K562 (cell line): Measurements from ENCODE around the gene PBXIP1. TPM values are rescaled to one million over a fixed set of nuclear protein-coding genes. Genes with fewer than 3 reads are reported as not detected.

Experiments used
- FIP1L1 ChIP-seq: fragments of 200-400 bp; formaldehyde crosslinking; IDR thresholded peaks from 2 replicates; pipeline ENCODE4 v1.6.1; 2018; ENCODE audit warnings: mild to moderate bottlenecking, low read depth, low read length; ENCODE audit not compliant: poor library complexity, severe bottlenecking
- FOS ChIP-seq: IDR thresholded peaks from 3 replicates; pipeline ENCODE4 v1.6.1; 2011; ENCODE audit not compliant: insufficient read length; ENCODE audit errors: extremely low read depth
- HDAC8 ChIP-seq: fragments of 450-650 bp; IDR thresholded peaks from 2 replicates; pipeline ENCODE4 v1.6.1; 2016; ENCODE audit warnings: mild to moderate bottlenecking, missing genetic modification characterization, moderate library complexity, missing compliant biosample characterization
- KAT8 ChIP-seq: fragments of 450-650 bp; IDR thresholded peaks from 2 replicates; pipeline ENCODE4 v1.6.1; 2016; ENCODE audit warnings: low read depth, mild to moderate bottlenecking
- KLF1 ChIP-seq: fragments of 450-650 bp; IDR thresholded peaks from 2 replicates; pipeline ENCODE4 v1.6.1; 2016; ENCODE audit warnings: missing genetic modification characterization, missing compliant biosample characterization
- MAZ ChIP-seq, 2 experiments: fragments of 450-650 bp in 1 of 2; sonication (generic) in 1 of 2; formaldehyde crosslinking; IDR thresholded peaks in 1 of 2; conservative IDR thresholded peaks in 1 of 2; 2 replicates each; pipeline versions ENCODE4 v1.4.0 to v1.5.0; 2020; ENCODE audit warnings: mild to moderate bottlenecking in 1 of 2, missing genetic modification reagents in 1 of 2
- MBD2 ChIP-seq: sonication (generic); IDR thresholded peaks from 2 replicates; pipeline ENCODE4 v1.6.1; 2016; ENCODE audit warnings: low read depth, borderline replicate concordance
- MYNN ChIP-seq, 2 experiments: sonication (generic); formaldehyde crosslinking in 1 of 2; IDR thresholded peaks; 2 replicates each; pipeline versions ENCODE4 v1.5.0 to v1.6.1; 2016 to 2020; ENCODE audit warnings: antibody characterized with exemption in 1 of 2, missing genetic modification reagents in 1 of 2
- PCBP2 ChIP-seq: fragments of 200-400 bp; formaldehyde crosslinking; IDR thresholded peaks from 2 replicates; pipeline ENCODE4 v1.6.1; 2018; ENCODE audit warnings: low read length, low read depth, mild to moderate bottlenecking, moderate library complexity; ENCODE audit not compliant: poor library complexity, severe bottlenecking
- POLR2AphosphoS5 ChIP-seq: IDR thresholded peaks from 2 replicates; pipeline ENCODE4 v1.6.1; 2011; ENCODE audit warnings: mild to moderate bottlenecking, low read depth, low read length, moderate library complexity; ENCODE audit not compliant: control insufficient read depth, insufficient read depth
- POLR2B ChIP-seq: fragments of 450-650 bp; IDR thresholded peaks from 2 replicates; pipeline ENCODE4 v1.6.1; 2018; ENCODE audit warnings: low read depth; ENCODE audit not compliant: partially characterized antibody
- POLR2G ChIP-seq: fragments of 200-400 bp; formaldehyde crosslinking; IDR thresholded peaks from 2 replicates; pipeline ENCODE4 v1.6.1; 2017; ENCODE audit warnings: low read depth, mild to moderate bottlenecking, antibody characterized with exemption, low read length, moderate library complexity
- RBM22 ChIP-seq: fragments of 200-400 bp; formaldehyde crosslinking; IDR thresholded peaks from 2 replicates; pipeline ENCODE4 v1.6.1; 2018; ENCODE audit warnings: low read length, low read depth; ENCODE audit not compliant: poor library complexity, severe bottlenecking
- RBM39 ChIP-seq: fragments of 200-400 bp; formaldehyde crosslinking; optimal IDR thresholded peaks from 2 replicates; pipeline ENCODE3; 2018; ENCODE audit warnings: low read depth, low read length
- SP1 ChIP-seq: sonication (generic); formaldehyde crosslinking; IDR thresholded peaks from 2 replicates; pipeline ENCODE4 v1.8.1; 2022; ENCODE audit warnings: mild to moderate bottlenecking, missing genetic modification reagents
- SRSF9 ChIP-seq: fragments of 200-400 bp; formaldehyde crosslinking; IDR thresholded peaks from 2 replicates; pipeline ENCODE4 v1.6.1; 2017; ENCODE audit warnings: low read depth, low read length, borderline replicate concordance
- TCF3 ChIP-seq: sonication (generic); formaldehyde crosslinking; IDR thresholded peaks from 2 replicates; pipeline ENCODE4 v1.4.0; 2020; ENCODE audit warnings: mild to moderate bottlenecking, missing genetic modification reagents
- ZBTB34 ChIP-seq: fragments of 250-450 bp; sonication (Bioruptor Pico); IDR thresholded peaks from 2 replicates; pipeline ENCODE4 v1.8.0; 2021; ENCODE audit warnings: mild to moderate bottlenecking, moderate library complexity
- ZFPM2 ChIP-seq: fragments of 250-450 bp; sonication (Bioruptor Pico); IDR thresholded peaks from 2 replicates; pipeline ENCODE4 v1.5.1; 2022; ENCODE audit warnings: mild to moderate bottlenecking
- ZNF174 ChIP-seq: fragments of 250-450 bp; sonication (Bioruptor Pico); IDR thresholded peaks from 2 replicates; pipeline ENCODE4 v1.4.0; 2020; ENCODE audit warnings: mild to moderate bottlenecking
- ZNF655 ChIP-seq: fragments of 250-450 bp; sonication (Bioruptor Pico); IDR thresholded peaks from 2 replicates; pipeline ENCODE4 v1.5.0; 2021
- ZNF668 ChIP-seq: fragments of 250-450 bp; sonication (Bioruptor Pico); IDR thresholded peaks from 2 replicates; pipeline ENCODE4 v1.8.0; 2022; ENCODE audit warnings: mild to moderate bottlenecking, inconsistent platforms
- ZNF740 ChIP-seq, 3 experiments: fragments of 200-800 bp in 1 of 3; sonication (Bioruptor generic) in 1 of 3; sonication (generic) in 1 of 3; formaldehyde crosslinking in 1 of 3; IDR thresholded peaks; 2 replicates each; pipeline versions ENCODE4 v1.6.1 to v1.8.0; 2016 to 2022; ENCODE audit warnings: mild to moderate bottlenecking in 2 of 3, missing compliant biosample characterization in 2 of 3, missing genetic modification characterization in 2 of 3, missing genetic modification reagents in 1 of 3
- ZNF785 ChIP-seq: fragments of 250-450 bp; sonication (Bioruptor Pico); IDR thresholded peaks from 2 replicates; pipeline ENCODE4 v1.4.0; 2020; ENCODE audit warnings: mild to moderate bottlenecking
- polyA plus RNA-seq, 8 experiments: library from polyadenylated mRNA; depleted of rRNA in 4 of 8; stranded (reverse) in 5 of 8; unstranded in 3 of 8; fragments of >200 nt; fragmentation: Nextera tagmentation in 2 of 8; fragmentation: Illumina TruSeq in 1 of 8; extraction: Ambion mirVana in 2 of 8; extraction: Trizol in 1 of 8; gene quantifications; 2 replicates each; pipeline versions ENCODE4 v1.2.1 to v1.2.3, GENCODE V29; 2011 to 2014; ENCODE audit warnings: inconsistent platforms in 1 of 8, missing spikeins in 1 of 8
- total RNA-seq, 7 experiments: library from RNA; depleted of rRNA in 6 of 7; stranded (reverse); fragments of >200 nt in 6 of 7; fragmentation: Illumina TruSeq in 2 of 7; extraction: Trizol in 2 of 7; gene quantifications; 2 replicates each; pipeline versions ENCODE4 v1.2.1 to v1.2.3, GENCODE V29; 2011 to 2021; ENCODE audit warnings: low replicate concordance in 1 of 7

PBXIP1 gene
- total and polyA plus RNA-seq, 9 of the 15 experiments (the other 6 are each of a cell fraction or from before 2014, with no cell fraction given), result 0.13 to 8.3 (median 5.8) TPM

- TF ChIP-seq SRSF9, result no peak
- TF ChIP-seq RBM39, result no peak
- TF ChIP-seq ZNF785, result no peak
- TF ChIP-seq TCF3 (CRISPR knock-in tag), result no peak
- TF ChIP-seq MYNN (IDR thresholded peaks at IDR 0.05), result no peak; the same call in 1 of the 2 replicates
- no peak for TF ChIP-seq MYNN (CRISPR knock-in tag; IDR thresholded peaks at IDR 0.05)
- TF ChIP-seq ZNF668 (CRISPR knock-in tag), result 0 out of 2 replicates have a peak, but pooled peaks have one; percentile 29
- TF ChIP-seq KLF1 (tag), result peak; percentile 43; the same call in 1 of the 2 replicates
- TF ChIP-seq ZNF740 (CRISPR knock-in tag; IDR thresholded peaks at IDR 0.05), result no peak
- peak in 1 of 2 experiments; percentile 19; a peak in 1 of 4 replicates for TF ChIP-seq ZNF740 (tag; IDR thresholded peaks at IDR 0.05)
- no peak for TF ChIP-seq PCBP2
- TF ChIP-seq MAZ (CRISPR knock-in tag; conservative IDR thresholded peaks at IDR 0.05 in 1 of 2, IDR thresholded peaks at IDR 0.05 in 1 of 2), result peak; percentile 95 to 97
- TF ChIP-seq HDAC8 (tag), result no peak
- no peak for TF ChIP-seq ZNF655
- TF ChIP-seq POLR2B, result peak; percentile 91
- TF ChIP-seq SP1 (CRISPR knock-in tag), result peak; percentile 89
- peak; percentile 86 for TF ChIP-seq ZFPM2
- no peak for TF ChIP-seq ZBTB34 (CRISPR knock-in tag)
- peak; percentile 96 for TF ChIP-seq POLR2G
- TF ChIP-seq POLR2AphosphoS5, result peak; percentile 66
- peak; percentile 83; the same call in 1 of the 2 replicates for TF ChIP-seq MBD2
- TF ChIP-seq KAT8, result no peak
- TF ChIP-seq RBM22, result peak; percentile 88
- TF ChIP-seq ZNF174, result no peak
- no peak for TF ChIP-seq FOS
- TF ChIP-seq FIP1L1, result peak; percentile 85
Observed at GRCh38 chr1:154961207-154962155, 5.6 kb upstream of the PBXIP1 start, which contains the start of gene PYGO2 (continued).
